Limb (tissue), 2 donors: ENCODE measurements around the gene RNF4.
"Not testable (repeated sequence)": the region's sequence is repeated elsewhere in the genome, so short reads cannot be mapped to it uniquely, and the experiment has no call there.

Experiments
- DNase-seq, 2 donors: peaks; one replicate each; pipeline ENCODE4 v3.0.0-alpha.2; 2016; ENCODE audit errors: extremely low spot score in 2 of 2

Gene RNF4

GRCh38 chr4:2526559-2526958 is 57.7 kb downstream of the RNF4 start:
- no peak for DNase-seq

GRCh38 chr4:2534904-2535375 is 66.0 kb downstream of the RNF4 start:
- no peak for DNase-seq

GRCh38 chr4:2535376-2536192 is 66.7 kb downstream of the RNF4 start:
- DNase-seq: peak in 1 of 2 donors; percentile 80

- DNase-seq: peak; percentile 98 to 99
Observed at GRCh38 chr4:2536193-2537010, 67.5 kb downstream of the RNF4 start, which contains the start of gene FAM193A. Gene FAM193A (plus strand): TSS chr4:2536647. CDS start chr4:2536916, 269 bp downstream.

- peak; percentile 10 to 74 for DNase-seq
Observed at GRCh38 chr4:2537011-2537830, 68.3 kb downstream of the RNF4 start.

- not testable (repeated sequence) for DNase-seq
Observed at GRCh38 chr4:2543580-2544191, 74.8 kb downstream of the RNF4 start.

GRCh38 chr4:2545321-2546013 is 76.6 kb downstream of the RNF4 start:
- no peak for DNase-seq

GRCh38 chr4:2546286-2546823 is 77.4 kb downstream of the RNF4 start:
- DNase-seq: no peak

GRCh38 chr4:2546961-2547691 is 78.2 kb downstream of the RNF4 start:
- DNase-seq: not testable (repeated sequence)

GRCh38 chr4:2551118-2551517 is 82.2 kb downstream of the RNF4 start:
- no peak for DNase-seq

- DNase-seq: no peak
Observed at GRCh38 chr4:2552806-2553205, 83.9 kb downstream of the RNF4 start.

GRCh38 chr4:2558301-2558700 is 89.4 kb downstream of the RNF4 start:
- no peak for DNase-seq

GRCh38 chr4:2560167-2560566 is 91.3 kb downstream of the RNF4 start:
- no peak for DNase-seq
